ENCODE measurements around the gene PRDM11. TPM values are rescaled to one million over a fixed set of nuclear protein-coding genes. Genes with fewer than 3 reads are reported as not detected.

Gene PRDM11
- total and polyA plus RNA-seq, 2 of the 4 experiments (the other 2 are of a cell fraction): 2.2 to 2.7 TPM

DNA sequence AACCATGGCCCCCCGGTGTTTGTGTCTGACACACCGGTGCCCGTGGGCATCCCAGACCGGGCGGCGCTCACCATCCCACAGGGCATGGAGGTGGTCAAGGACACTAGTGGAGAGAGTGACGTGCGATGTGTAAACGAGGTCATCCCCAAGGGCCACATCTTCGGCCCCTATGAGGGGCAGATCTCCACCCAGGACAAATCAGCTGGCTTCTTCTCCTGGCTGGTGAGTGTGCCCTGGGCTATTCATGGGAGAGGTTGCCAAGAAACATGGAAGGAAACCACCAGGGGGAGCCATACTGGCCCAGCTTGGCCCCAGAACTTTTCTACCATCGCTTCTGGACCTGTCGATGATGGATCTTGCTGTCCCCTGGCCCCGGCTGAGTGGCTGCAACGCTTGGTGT is 36.5 kb downstream of the PRDM11 start:
- CTCF ChIA-PET: interaction anchor here (0.7 to 1.8 kb wide), 2 partner anchors 8 to 11 kb away, joined by 3 to 5 read pairs; no protein-coding TSS in a partner anchor
- Histone ChIP-seq H3K9ac (ENCODE audit: low read depth, low read length) (no peak overlapping the region), H4K5ac (ENCODE audit: low read depth, low read length) (no peak overlapping the region), H2BK120ac (ENCODE audit: low read depth, low read length) (no peak overlapping the region), H4K91ac (ENCODE audit: insufficient read depth, low read depth, low read length) (no peak overlapping the region), H3K27ac (ENCODE audit: insufficient read depth, low read length) (no peak overlapping the region), H3K9me1 (ENCODE audit: insufficient read depth, low read length) (peaks cover 10% of the 10 kb centered on the region; the same call in 1 of the 2 replicates), H3K79me1 (ENCODE audit: low read depth in 1 of 2, low read length in 2 of 2) (no peaks in the 10 kb centered on the region; a peak in 1 of 4 replicates), H2BK5ac (ENCODE audit: low read depth, low read length, poor library complexity, severe bottlenecking) (no peak overlapping the region), H2AK9ac (replicated peaks; ENCODE audit: low read depth, low read length, poor library complexity) (no peak overlapping the region), H3K9me3 (ENCODE audit: control insufficient read depth, insufficient read depth, low read length) (no peaks in the 10 kb centered on the region), H3K56ac (ENCODE audit: extremely low read depth, insufficient read depth, low read length) (no peak overlapping the region), H3K4ac (ENCODE audit: low read depth, low read length) (no peak overlapping the region), H4K20me1 (ENCODE audit: insufficient read depth, low read length) (no peaks in the 10 kb centered on the region), H2BK20ac (ENCODE audit: low read depth, low read length) (no peak overlapping the region), H3K27me3 (ENCODE audit: control insufficient read depth, insufficient read depth, low read length) (no peaks in the 10 kb centered on the region), H2AK5ac (ENCODE audit: low read depth, low read length) (no peak overlapping the region), H3K23ac (ENCODE audit: low read depth, low read length) (no peak overlapping the region), H2AFZ (replicated peaks; ENCODE audit: low read length, poor library complexity) (no peak overlapping the region), H3K18ac (ENCODE audit: low read depth, low read length) (no peak overlapping the region), H3K4me2 (ENCODE audit: low read depth, low read length) (no peak overlapping the region), H3K36me3 (ENCODE audit: control insufficient read depth, insufficient read depth, low read length) (peaks cover 6% of the 10 kb centered on the region; the same call in 1 of the 2 replicates), H3K4me1 (ENCODE audit: control insufficient read depth, insufficient read depth, low read length) (peaks cover 12% of the 10 kb centered on the region), H4K8ac (ENCODE audit: low read depth in 2 of 2, low read length in 2 of 2) (no peak overlapping the region), H3K4me3 (ENCODE audit: insufficient read depth, low read depth, low read length) (no peak overlapping the region), H2BK15ac (ENCODE audit: low read depth, low read length) (no peak overlapping the region), H3K14ac (replicated peaks; ENCODE audit: low read depth, low read length) (no peak overlapping the region)
- DNase-seq: peak; percentile 19
- 90% methylated on average over 8 of the region's 14 CpGs; no CpG with 5 or more reads in 1 of the 2 experiments for WGBS, 2 experiments (ENCODE audit: extremely low coverage in 2 of 2, insufficient read length in 1 of 2)
- intact Hi-C loops (cut with micrococcal nuclease): no loop called here
- BruUV-seq (replicated peaks): no TSS peak
- no peak for TF ChIP-seq RFX5 (IDR thresholded peaks at IDR 0.05; ENCODE audit: low read depth, low read length)
- TF ChIP-seq SMC3 (IDR thresholded peaks at IDR 0.05; ENCODE audit: low read depth, low read length): peak; percentile 27; the same call in 1 of the 2 replicates
- TF ChIP-seq, protein P1, sequence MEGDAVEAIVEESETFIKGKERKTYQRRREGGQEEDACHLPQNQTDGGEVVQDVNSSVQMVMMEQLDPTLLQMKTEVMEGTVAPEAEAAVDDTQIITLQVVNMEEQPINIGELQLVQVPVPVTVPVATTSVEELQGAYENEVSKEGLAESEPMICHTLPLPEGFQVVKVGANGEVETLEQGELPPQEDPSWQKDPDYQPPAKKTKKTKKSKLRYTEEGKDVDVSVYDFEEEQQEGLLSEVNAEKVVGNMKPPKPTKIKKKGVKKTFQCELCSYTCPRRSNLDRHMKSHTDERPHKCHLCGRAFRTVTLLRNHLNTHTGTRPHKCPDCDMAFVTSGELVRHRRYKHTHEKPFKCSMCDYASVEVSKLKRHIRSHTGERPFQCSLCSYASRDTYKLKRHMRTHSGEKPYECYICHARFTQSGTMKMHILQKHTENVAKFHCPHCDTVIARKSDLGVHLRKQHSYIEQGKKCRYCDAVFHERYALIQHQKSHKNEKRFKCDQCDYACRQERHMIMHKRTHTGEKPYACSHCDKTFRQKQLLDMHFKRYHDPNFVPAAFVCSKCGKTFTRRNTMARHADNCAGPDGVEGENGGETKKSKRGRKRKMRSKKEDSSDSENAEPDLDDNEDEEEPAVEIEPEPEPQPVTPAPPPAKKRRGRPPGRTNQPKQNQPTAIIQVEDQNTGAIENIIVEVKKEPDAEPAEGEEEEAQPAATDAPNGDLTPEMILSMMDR (conservative IDR thresholded peaks at IDR 0.05; ENCODE audit: low read depth, low read length): peak; percentile 43
- TF ChIP-seq, protein P2, sequence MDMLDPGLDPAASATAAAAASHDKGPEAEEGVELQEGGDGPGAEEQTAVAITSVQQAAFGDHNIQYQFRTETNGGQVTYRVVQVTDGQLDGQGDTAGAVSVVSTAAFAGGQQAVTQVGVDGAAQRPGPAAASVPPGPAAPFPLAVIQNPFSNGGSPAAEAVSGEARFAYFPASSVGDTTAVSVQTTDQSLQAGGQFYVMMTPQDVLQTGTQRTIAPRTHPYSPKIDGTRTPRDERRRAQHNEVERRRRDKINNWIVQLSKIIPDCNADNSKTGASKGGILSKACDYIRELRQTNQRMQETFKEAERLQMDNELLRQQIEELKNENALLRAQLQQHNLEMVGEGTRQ (IDR thresholded peaks at IDR 0.05; ENCODE audit: low read depth, low read length): no peak
- TF ChIP-seq POLR2A (IDR thresholded peaks at IDR 0.05; ENCODE audit: low read depth, low read length): no peak
- no peak for TF ChIP-seq MXI1 (IDR thresholded peaks at IDR 0.05; ENCODE audit: borderline replicate concordance, low read depth, low read length)
- TF ChIP-seq CHD1 (IDR thresholded peaks at IDR 0.05; ENCODE audit: low read depth, low read length): no peak
- no peak for TF ChIP-seq BHLHE40 (IDR thresholded peaks at IDR 0.05; ENCODE audit: low read depth, low read length)
- TF ChIP-seq NFE2L2 (IDR thresholded peaks at IDR 0.05; ENCODE audit: low read depth, low read length): no peak
- in situ Hi-C loops (cut with MboI; ENCODE audit: low sequenced_read_pairs): no loop called here
- no peak for ATAC-seq (ENCODE audit: low read depth)
- POLR2A ChIA-PET (ENCODE audit: unreplicated experiment): no interaction called here
- dilution Hi-C loops (cut with HindIII; ENCODE audit: low sequenced_read_pairs, unreplicated experiment): no loop called here
